Kidney (tissue), 14 donors: Measurements from ENCODE around the gene INPP5E. TPM values are rescaled to one million over a fixed set of nuclear protein-coding genes. Genes with fewer than 3 reads are reported as not detected.
A peak's percentile ranks its signal among the peaks of the same experiment; 100 is the strongest.

Experiments
- DNase-seq, 5 donors: peaks; one replicate each; pipeline ENCODE4 v3.0.0-alpha.2; 2013 to 2020
- FAIRE-seq: peaks from 2 replicates; lab custom pipeline; 2012; peaks lifted over from hg19 to GRCh38; lab: Jason Lieb, UNC
- H3K27ac ChIP-seq, 2 donors: one replicate each; pipeline ENCODE4 v1.7.0; 2013; ENCODE audit warnings: low read depth in 2 of 2, low read length in 2 of 2, inconsistent platforms in 1 of 2
- H3K27me3 ChIP-seq: one replicate; pipeline ENCODE4 v1.7.1; 2013; ENCODE audit warnings: low read length, inconsistent platforms; ENCODE audit not compliant: control insufficient read depth, insufficient read depth
- H3K36me3 ChIP-seq, 3 donors: one replicate each; pipeline versions ENCODE4 v1.7.0 to v1.7.1; 2013; ENCODE audit warnings: low read length in 3 of 3, control low read depth in 1 of 3, inconsistent platforms in 1 of 3; ENCODE audit not compliant: insufficient read depth in 3 of 3, control insufficient read depth in 2 of 3
- H3K4me1 ChIP-seq, 3 donors: one replicate each; pipeline versions ENCODE4 v1.7.0 to v1.7.1; 2013; ENCODE audit warnings: low read length in 3 of 3, inconsistent platforms in 1 of 3, low read depth in 1 of 3; ENCODE audit not compliant: control insufficient read depth in 2 of 3, insufficient read depth in 2 of 3
- H3K4me3 ChIP-seq, 3 donors: one replicate each; pipeline versions ENCODE4 v1.7.0 to v1.8.1; 2013; ENCODE audit warnings: low read length in 3 of 3, control low read depth in 1 of 3, inconsistent platforms in 1 of 3
- H3K9ac ChIP-seq, 3 donors: one replicate each; pipeline versions ENCODE4 v1.7.0 to v1.7.1; 2013; ENCODE audit warnings: low read length in 3 of 3, control low read depth in 1 of 3, inconsistent platforms in 1 of 3
- H3K9me3 ChIP-seq, 3 donors: one replicate each; pipeline versions ENCODE4 v1.7.0 to v1.7.1; 2013; ENCODE audit warnings: low read length in 3 of 3, control low read depth in 1 of 3, inconsistent platforms in 1 of 3; ENCODE audit not compliant: control insufficient read depth in 2 of 3, insufficient read depth in 1 of 3
- CTCF ChIP-seq: IDR thresholded peaks from 3 replicates; pipeline ENCODE4 v1.5.1; 2012; ENCODE audit warnings: mild to moderate bottlenecking, moderate library complexity, borderline replicate concordance; ENCODE audit not compliant: insufficient read depth; ENCODE audit errors: extremely low read depth
- intact Hi-C: fragments of 100-400 bp; cut with DNase I; formaldehyde crosslinking; loops from one replicate; pipeline ENCODE4 v1.11.1; 2022
- polyA plus RNA-seq: library from polyadenylated mRNA; stranded (reverse); fragments of 350-450 nt; fragmentation: Illumina TruSeq; extraction: RNeasy Lipid Tissue Mini Kit (QIAGEN cat#74804); gene quantifications from one replicate; pipeline ENCODE4 v1.2.3, GENCODE V29; 2014; ENCODE audit warnings: low read depth, low replicate concordance; ENCODE audit not compliant: insufficient read depth
- total RNA-seq: library from RNA; stranded (reverse); fragmentation: NEBNext Ultra II Directional; extraction: Animal tissue kit (Norgen Biotek cat#: 25700); gene quantifications from one replicate; pipeline ENCODE4 v1.2.1, GENCODE V29; 2021
- donor health status: control.
- donor health status: control.
- donor health status: control.
- donor health status: control.
- donor health status: control.
- donor health status: DM: yes; HTN: yes; CAD: no.
- donor health status: Normal renal cell carcinoma (clear cell type).

Gene INPP5E
- total and polyA plus RNA-seq, 2 donors from 2014 or later, result 6.9 to 14.0 TPM

GRCh38 chr9:136485049-136486045 lies 45.7 kb upstream of the INPP5E start:
- Histone ChIP-seq H3K36me3 (no peaks in the 10 kb centered on the region), H3K9me3 (no peaks in the 10 kb centered on the region), H3K4me1 (peaks cover 0 to 28% (median 17%) of the 10 kb centered on the region in 3 donors), H3K9ac (no peak overlapping the region), H3K27ac (peak overlapping the region in 1 of 2 donors; percentile 100), H3K27me3 (no peaks in the 10 kb centered on the region), H3K4me3 (no peak overlapping the region)
- DNase-seq, result peak in 4 of 5 donors; percentile 85 to 91 (median 88)
- TF ChIP-seq CTCF, result peak; percentile 95
- intact Hi-C loops, result loop anchor here (5.0 kb wide), 1 partner anchor 142 kb away; no protein-coding TSS in a partner anchor
- no peak for FAIRE-seq

DNA sequence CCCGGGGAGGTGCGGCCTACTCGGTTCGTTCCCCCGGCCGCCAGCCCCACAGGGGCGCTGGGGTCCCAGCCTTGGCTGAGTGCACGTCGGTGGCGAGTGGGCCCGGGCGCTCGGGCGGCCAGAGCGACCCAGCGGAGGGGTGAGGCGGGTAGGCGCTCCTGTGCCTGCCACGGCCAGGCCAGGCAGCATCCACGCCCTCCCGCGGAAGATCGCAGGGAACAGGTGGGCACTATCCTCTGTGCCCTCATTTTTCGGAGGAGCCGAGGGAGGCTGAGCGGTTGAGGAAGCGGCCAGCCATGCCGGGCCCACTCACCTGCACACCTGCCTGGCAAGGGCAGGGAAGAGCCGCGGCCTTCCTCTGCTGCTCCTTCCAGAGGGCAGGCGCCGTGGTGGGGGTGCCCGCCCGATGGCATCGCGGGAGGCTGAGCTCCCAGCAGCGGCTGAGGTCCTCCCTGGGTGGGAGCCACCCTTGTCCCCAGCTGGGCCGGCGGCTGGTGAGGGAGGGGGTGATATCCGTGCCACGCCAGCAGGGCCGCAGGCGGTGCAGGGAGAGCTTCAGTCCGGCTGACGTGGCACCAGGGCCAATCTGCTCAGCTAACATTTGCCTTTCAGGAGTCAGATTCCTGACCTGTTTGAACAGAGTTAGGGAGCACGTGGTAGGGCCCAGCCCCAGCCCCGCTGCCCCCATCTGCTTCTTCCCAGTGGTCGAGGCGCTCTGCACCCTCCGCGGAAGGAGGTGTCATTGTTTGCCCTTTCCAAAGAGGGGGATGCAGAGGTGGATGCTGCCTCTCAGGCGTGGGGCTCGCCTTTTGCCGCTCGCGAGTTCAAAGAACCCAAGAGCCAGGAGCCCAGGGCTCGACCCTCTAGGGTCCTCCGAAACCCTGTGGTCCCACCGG lies 44.8 kb upstream of the INPP5E start:
- intact Hi-C loops, result loop anchor here (5.0 kb wide), 1 partner anchor 143 kb away; no protein-coding TSS in a partner anchor
- Histone ChIP-seq H3K27ac (peak overlapping the region; percentile 100), H3K36me3 (no peaks in the 10 kb centered on the region), H3K9ac (peak overlapping the region in 1 of 3 donors; percentile 67), H3K27me3 (no peaks in the 10 kb centered on the region), H3K4me1 (peaks cover 0 to 28% (median 17%) of the 10 kb centered on the region in 3 donors), H3K9me3 (no peaks in the 10 kb centered on the region), H3K4me3 (peak overlapping the region in 1 of 3 donors; percentile 76)
- DNase-seq (peak in 3 of 5 donors; percentile 39 to 90 (median 84)), FAIRE-seq (no peak)
- no peak for TF ChIP-seq CTCF

GRCh38 chr9:136483589-136484152 lies 44.0 kb upstream of the INPP5E start:
- intact Hi-C loops, result no loop called here
- no peak for TF ChIP-seq CTCF
- peaks cover 0 to 28% (median 17%) of the 10 kb centered on the region in 3 donors for H3K4me1 ChIP-seq
- H3K36me3 ChIP-seq, result no peaks in the 10 kb centered on the region
- H3K27ac ChIP-seq, result peak overlapping the region; percentile 100
- DNase-seq (peak; percentile 94 to 98 (median 97)), FAIRE-seq (no peak)
- H3K4me3 ChIP-seq, result peak overlapping the region; percentile 71 to 77 (median 76)
- no peaks in the 10 kb centered on the region for H3K9me3 ChIP-seq
- H3K27me3 ChIP-seq, result no peaks in the 10 kb centered on the region
- peak overlapping the region; percentile 58 to 88 (median 77) for H3K9ac ChIP-seq
